Medulla oblongata (tissue), 1 donor: Measurements from ENCODE around the gene KIAA1671.
A peak's percentile ranks its signal among the peaks of the same experiment; 100 is the strongest.
"Not testable (repeated sequence)": the region's sequence is repeated elsewhere in the genome, so short reads cannot be mapped to it uniquely, and the experiment has no call there.

Experiments used
- DNase-seq: peaks from one replicate; pipeline ENCODE4 v3.0.0-alpha.2; 2015; ENCODE audit errors: extremely low spot score

KIAA1671 gene

GRCh38 chr22:24951942-24952836 lies at the start of gene KIAA1671:
TSS of gene KIAA1671 (plus strand) at chr22:24952716. CDS start at chr22:25028000, 75,284 bp downstream.
- peak; percentile 87 for DNase-seq

- no peak for DNase-seq
These were observed 46.6 kb upstream of the KIAA1671 start for GRCh38 chr22:24905909-24906308.

- DNase-seq: not testable (repeated sequence)
These were observed 45.4 kb upstream of the KIAA1671 start for GRCh38 chr22:24907101-24907500.

- no peak for DNase-seq
These were observed 32.5 kb upstream of the KIAA1671 start for GRCh38 chr22:24920029-24920428.

- no peak for DNase-seq
These were observed 26.7 kb upstream of the KIAA1671 start for GRCh38 chr22:24925586-24926427.

- DNase-seq: no peak
These were observed 26.1 kb upstream of the KIAA1671 start for GRCh38 chr22:24926428-24926725.

- no peak for DNase-seq
These were observed 25.5 kb upstream of the KIAA1671 start for GRCh38 chr22:24926849-24927579.

- no peak for DNase-seq
These were observed 24.2 kb upstream of the KIAA1671 start for GRCh38 chr22:24928322-24928721.

- DNase-seq: no peak
These were observed 21.8 kb upstream of the KIAA1671 start for GRCh38 chr22:24930678-24931077.

GRCh38 chr22:24935771-24936483 lies 16.6 kb upstream of the KIAA1671 start:
- no peak for DNase-seq

GRCh38 chr22:24937114-24937513 lies 15.4 kb upstream of the KIAA1671 start:
- no peak for DNase-seq

GRCh38 chr22:24938741-24939341 lies 13.7 kb upstream of the KIAA1671 start:
- DNase-seq: peak; percentile 41

- no peak for DNase-seq
These were observed 10.2 kb upstream of the KIAA1671 start for GRCh38 chr22:24942301-24942700.

GRCh38 chr22:24944217-24944937 lies 8.1 kb upstream of the KIAA1671 start:
- no peak for DNase-seq

- DNase-seq: no peak
These were observed 7.1 kb upstream of the KIAA1671 start for GRCh38 chr22:24945430-24945829.

GRCh38 chr22:24947383-24947782 lies 5.1 kb upstream of the KIAA1671 start:
- no peak for DNase-seq

GRCh38 chr22:24947881-24948280 lies 4.6 kb upstream of the KIAA1671 start:
- DNase-seq: no peak

GRCh38 chr22:24948356-24949202 lies 3.9 kb upstream of the KIAA1671 start:
- DNase-seq: no peak

- no peak for DNase-seq
These were observed 2.1 kb upstream of the KIAA1671 start for GRCh38 chr22:24950272-24950902.
